HepG2 (cell line): Measurements from ENCODE around the gene SSMEM1.

Experiments
- CTCF ChIP-seq: sonication (generic); formaldehyde crosslinking; IDR thresholded peaks from 2 replicates; pipeline ENCODE4 v1.5.0; 2020; ENCODE audit warnings: mild to moderate bottlenecking, missing genetic modification reagents, moderate library complexity
- FIP1L1 ChIP-seq: fragments of 200-400 bp; formaldehyde crosslinking; IDR thresholded peaks from 2 replicates; pipeline ENCODE4 v1.6.1; 2018; ENCODE audit warnings: low read depth, mild to moderate bottlenecking, low read length, moderate library complexity, borderline replicate concordance; ENCODE audit not compliant: insufficient read depth
- STAT5B ChIP-seq: sonication (generic); formaldehyde crosslinking; IDR thresholded peaks from 2 replicates; pipeline ENCODE4 v1.4.0; 2020; ENCODE audit warnings: missing genetic modification reagents

GRCh38 chr7:130219871-130220270 is 12.2 kb downstream of the SSMEM1 start:
- TF ChIP-seq STAT5B (CRISPR knock-in tag): no peak
- TF ChIP-seq FIP1L1: no peak
- no peak for TF ChIP-seq CTCF
